HG03025 (cell line): ENCODE data around the gene IRF4.

Source experiments
- ATAC-seq: cut with Tn5 transposase; IDR thresholded peaks from one replicate; pipeline ENCODE4 v1.9.1; 2021; ENCODE audit warnings: mild to moderate bottlenecking, moderate library complexity; ENCODE audit not compliant: unreplicated experiment, low FRiP score

Gene IRF4

DNA sequence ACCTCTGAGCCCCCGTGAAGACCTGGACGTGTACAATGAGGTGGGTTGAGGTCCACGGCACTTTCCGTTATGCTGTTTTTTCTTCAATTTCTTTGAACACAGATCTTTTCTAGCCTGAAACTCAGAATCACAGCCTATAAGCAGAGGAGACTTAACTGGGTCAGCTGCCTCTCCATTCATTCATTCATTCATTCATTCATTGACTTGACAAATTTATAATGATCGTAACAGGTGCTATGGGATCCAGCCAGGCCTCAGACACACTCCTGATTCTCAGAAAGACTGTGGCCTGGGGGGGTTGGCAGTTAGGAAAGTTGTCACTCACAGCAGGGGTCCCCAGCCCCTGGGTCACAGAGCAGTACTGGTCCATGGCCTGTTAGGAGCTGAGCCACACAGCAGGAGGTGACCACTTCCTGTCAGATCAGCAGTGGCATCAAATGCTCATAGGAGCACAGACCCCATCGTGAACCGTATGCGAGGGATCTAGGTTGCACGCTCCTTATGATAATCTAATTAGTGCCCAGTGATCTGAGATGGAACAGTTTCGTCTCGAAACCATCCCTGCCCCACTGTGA is 38.6 kb upstream of the IRF4 start:
- ATAC-seq = no peak

DNA sequence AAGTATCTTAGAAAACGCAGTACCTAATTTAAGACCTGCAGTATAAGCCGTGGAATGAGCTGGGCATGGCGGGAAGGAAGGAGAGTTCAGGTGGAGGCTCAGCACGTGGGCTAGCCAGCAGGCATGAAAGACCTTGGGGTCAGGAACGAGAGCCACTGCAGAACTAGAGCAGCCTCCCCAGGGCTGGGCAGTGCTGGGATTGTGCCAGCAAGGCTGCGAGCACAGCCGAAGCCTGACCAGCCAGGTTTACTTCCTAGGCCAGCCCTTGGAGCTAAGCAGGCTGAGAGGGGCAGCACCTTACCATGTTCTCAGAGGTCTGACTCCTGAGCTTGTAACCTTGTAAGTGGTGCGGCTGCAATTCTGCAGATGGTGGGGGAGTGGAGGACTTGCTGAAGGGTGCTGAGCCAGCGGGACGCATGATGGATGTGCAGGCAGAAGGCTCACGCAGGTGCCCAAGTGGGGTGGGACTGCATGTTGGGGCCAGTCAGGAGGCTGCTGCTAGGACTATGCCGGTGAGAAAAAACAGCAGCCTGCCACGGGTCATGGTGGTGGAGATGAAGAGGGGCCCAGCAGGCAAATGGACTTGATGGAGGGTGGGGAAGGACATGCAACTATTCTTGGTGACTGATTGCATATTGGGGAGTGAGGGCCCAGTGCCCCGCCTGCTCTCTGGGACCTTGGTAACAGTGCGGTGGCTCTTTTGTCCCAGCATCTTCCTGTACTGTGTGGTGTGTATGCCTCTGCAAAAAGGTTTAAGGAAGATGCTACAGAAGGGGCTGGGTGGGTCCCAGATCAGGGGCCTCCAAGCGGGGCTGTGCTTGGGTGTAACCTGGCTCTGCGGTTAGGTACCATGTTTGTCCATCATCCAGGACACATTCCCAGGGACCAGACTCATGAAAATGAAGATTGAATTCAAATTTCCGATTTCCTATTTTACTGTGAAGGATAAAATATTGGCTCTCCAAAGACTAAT is 37.6 kb upstream of the IRF4 start:
- no peak for ATAC-seq

DNA sequence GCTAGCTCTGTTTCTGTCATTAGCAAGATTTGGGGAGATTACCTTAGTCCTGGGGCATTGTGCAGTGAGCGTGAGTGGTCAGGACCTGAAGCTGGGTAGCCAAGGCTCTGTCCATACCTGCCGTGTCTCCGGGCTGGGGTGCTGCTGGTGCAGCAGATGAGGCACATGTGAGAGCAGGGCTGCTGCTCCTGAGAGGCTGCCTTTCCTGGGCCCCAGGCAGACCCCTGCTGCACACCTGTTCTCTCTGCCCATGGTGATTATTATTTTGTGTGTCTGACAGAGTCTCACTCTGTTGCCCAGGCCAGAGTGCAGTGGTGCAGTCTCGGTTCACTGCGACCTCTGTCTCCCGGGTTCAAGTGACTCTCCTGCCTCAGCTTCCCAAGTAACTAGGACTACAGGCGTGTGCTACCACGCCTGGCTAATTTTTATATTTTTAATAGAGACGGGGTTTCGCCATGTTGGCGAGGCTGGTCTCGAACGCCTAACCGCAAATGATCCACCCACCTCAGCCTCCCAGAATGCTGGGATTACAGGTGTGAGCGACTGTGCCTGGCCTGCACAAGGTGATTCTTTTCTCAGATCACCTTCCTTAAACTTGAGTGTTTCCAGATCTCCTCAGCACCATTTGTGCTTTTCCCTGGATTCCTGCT is 36.8 kb upstream of the IRF4 start:
- no peak for ATAC-seq

DNA sequence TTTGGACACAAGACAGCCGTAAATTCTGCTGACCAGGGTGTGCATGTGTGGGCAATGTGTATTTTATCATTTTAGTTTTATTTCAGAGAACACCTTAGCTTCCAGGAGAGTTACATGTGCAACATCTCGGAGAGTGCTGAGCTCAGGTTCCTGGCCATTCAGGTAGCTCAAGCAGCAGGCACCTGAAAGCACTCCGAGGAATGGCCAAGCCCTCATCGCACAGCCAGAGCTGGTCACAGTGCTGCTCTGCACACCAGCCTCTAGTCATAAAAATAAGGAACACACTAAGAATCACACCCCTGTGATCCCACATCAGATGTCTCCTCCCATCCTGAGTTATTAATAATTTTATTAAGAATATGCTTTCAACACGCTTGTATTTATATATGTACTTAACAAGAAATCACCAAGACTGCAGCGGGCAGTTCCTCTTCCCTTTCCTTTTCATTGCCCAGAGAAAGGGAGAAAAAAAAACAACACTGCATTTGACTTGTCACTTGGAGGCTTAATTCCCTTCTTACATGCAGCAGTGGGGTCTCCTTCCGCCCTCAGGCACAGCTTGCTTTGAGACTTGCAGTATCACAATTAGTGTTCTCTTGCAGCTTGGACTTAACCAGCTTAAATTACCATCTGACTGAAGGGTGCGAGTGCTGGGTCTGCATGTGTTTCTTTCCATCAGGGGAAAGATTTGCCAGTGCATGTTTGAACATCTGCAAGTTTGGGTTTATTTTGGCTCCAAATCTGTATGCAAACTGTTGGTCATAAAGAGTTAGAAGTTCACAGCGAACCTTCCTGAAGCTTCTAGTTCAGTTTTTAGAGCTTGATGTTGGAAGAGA is 36.0 kb upstream of the IRF4 start:
- ATAC-seq = no peak

DNA sequence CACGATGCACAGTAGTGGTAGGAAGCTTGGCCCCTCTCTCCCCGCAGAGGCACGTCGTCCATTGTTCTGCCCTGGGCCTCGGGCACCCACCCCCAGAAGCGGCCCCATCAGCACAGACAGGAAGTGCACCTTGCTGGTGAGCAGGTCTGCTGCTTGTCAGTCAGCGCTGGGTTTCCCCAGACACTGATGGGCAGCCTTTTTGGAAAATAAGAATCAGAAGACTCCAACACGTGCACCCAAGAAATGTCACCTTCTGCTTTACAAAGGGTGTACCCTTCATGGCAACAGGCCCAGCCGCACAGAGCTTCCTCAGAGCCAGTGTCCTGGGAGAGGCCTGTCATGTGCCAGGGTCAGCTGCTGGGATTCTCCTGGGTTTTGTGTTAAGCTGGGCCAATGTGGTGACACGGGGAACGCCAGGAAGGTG is 34.7 kb upstream of the IRF4 start:
- ATAC-seq = no peak

DNA sequence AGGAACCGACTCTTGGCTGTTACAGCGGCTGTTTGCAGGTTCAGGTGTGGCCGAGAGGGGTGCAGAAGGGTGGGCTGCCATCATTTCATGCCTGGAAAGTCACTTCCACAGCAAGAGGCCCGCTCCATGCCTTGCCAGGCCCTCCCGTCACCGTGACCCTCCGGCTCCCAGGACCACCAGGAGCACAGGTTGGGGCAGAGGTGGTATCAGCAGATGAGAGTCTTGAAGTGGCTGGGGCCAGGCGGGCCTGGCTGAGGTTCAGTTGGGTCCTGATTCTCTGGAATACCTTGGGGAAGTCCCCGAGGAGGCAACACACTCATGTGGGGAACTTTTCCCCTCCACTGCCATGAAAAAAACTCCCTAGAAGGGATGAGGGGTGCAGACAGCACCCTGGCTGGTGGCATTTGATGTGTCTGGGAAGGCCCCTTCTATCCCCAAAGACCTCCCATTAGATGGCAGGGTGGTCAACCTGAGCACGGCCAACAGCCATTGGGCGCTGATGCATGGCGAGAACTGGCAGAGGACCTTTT is 34.2 kb upstream of the IRF4 start:
- ATAC-seq = no peak

DNA sequence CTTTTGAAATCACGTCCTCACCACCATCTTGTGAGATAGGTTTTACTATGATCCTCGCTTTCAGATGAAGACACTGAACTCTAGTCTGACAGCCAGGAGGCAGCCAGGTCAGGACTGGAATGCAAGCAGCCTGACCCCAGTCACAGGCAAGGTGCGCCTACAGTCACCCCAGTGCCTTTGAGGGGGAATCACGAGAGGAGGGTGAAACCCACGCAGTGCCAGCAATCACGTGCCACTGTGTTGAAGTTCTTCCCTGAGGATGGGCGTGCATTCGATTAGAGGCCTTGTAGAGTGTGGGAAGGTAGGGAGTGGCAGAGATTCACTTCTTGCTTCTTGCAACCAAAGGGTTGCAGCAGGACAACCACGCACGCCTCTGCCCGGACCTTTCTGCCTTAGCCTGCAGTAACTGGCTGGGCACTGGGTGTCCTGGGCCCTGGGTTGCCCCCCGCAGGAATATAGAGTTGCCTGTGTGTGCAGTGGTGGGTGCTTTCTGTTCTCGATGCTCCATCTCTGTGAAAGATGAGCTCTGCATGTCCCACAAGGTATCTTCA is 33.7 kb upstream of the IRF4 start:
- no peak for ATAC-seq

DNA sequence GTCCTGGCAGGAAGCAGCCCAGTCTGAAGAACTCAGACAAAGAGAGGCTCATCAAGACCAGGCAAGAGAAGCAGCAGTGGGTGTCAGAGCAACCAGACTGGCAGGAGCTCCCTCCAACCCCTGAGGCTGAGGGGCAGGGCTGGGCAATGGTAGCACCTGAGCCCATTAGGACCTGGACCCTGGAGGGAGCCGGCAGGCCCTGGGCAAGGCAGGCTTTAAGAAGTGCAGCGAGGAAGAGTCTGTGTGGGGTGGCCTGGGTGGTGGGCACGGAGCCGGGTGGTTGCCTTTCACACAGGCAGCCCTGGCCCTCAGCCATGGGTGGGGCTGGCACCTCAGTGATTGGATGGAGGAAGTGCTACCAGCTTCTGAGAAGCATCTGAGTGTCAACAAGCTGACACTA is 33.1 kb upstream of the IRF4 start:
- ATAC-seq = no peak

DNA sequence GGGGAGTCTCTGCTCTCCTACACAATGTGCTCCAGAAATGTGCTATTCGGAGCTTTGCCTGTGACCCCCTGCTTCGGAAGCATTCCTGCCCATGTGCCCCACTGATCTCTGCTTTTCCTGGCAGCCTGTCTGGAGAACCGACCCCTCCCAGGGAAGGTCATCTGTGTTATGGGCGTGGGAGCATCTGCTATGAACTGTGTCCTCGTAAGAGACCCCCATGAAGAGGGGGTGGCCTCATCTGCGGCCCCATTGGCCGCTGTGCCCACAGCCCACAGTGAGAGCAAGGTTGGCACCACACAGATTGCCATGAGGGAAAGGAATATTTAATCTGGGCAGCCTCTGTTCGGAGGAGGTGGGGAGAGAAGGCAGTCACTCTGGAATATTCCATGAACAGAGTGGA is 32.7 kb upstream of the IRF4 start:
- ATAC-seq = no peak

DNA sequence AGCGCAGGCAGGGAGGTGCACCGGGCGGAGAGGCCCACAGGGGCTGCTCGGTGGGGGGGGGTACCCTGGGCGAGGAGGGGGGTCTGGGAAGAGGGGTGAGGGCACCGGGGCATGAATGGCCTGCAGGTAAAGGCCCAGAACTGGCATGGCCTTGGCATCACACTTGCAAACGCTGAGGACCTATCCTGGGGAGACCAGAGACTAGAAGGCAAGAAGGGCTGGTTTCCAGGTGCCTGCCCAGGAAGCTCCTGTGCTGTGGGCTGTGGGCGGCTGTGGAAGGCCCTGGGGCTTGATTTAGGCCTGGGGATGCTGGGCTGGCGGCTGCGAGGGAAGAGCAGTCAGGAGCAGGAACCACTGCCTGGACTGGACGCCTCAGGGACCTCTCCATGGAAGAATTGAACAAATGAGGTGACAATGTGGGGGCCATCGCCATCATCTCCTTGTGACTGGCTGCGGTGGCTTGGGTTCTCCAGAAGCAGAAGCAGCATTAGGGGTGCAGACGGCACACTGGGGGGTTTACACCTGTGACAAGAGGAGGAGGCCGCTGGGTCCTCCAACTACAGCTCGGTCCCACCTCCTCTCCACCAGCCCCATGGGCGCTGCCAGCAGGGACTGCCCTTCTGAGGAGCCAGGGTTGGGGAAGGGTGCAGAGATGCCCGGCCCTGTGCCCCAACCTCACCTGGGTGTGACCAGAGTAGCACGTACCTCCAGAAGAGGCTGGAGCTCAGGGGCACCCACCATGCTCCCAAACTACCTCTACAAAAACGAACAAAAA is 32.1 kb upstream of the IRF4 start:
- ATAC-seq = no peak

DNA sequence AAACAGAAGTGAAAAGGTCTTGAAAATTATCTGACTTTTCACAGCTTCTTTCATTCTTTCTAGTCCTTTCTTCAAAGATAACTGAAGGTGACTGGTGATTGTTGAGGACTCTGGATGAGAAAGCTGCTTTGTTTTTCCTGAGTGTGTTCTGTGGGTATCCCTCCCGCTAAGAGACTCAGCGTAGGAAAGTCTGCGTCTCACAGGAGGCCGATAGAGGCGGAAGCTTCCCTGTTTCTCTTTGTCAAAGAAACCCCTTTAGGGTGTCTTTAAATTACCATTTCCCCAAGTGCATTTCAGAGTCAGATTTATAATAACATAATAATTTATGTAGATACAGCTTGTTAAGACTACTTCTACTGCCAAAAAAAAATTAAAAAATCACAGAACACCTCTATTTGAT is 31.2 kb upstream of the IRF4 start:
- no peak for ATAC-seq

DNA sequence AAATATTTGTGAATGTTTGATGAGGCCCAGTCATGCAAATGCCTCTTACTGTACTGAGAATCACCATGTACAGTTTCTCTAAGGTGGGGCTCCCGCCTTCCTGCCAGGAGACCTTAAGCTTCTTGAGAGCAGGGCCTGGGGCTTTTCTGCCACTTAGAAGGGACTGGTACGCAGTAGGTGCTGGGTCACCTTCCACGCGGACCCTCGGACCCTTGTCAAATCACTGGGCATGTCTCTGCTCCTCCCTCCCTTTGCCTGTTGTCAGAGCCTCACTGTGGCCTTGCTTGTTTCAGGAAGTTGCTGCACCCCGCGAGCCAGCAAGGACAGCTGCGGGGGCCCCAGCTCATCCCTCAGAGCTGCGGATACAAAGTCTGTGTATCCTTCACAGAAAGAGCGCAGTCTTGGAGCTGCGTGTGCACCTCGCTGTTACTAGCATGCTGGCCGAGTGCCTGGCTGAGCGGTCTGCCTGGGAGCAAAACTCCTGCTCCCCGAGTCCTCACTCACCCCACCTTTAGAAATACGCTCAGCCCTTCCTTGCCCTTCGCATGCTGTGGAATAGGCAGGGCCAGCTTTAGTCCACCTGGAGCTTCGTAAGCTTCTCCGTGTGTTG is 30.7 kb upstream of the IRF4 start:
- ATAC-seq = no peak

DNA sequence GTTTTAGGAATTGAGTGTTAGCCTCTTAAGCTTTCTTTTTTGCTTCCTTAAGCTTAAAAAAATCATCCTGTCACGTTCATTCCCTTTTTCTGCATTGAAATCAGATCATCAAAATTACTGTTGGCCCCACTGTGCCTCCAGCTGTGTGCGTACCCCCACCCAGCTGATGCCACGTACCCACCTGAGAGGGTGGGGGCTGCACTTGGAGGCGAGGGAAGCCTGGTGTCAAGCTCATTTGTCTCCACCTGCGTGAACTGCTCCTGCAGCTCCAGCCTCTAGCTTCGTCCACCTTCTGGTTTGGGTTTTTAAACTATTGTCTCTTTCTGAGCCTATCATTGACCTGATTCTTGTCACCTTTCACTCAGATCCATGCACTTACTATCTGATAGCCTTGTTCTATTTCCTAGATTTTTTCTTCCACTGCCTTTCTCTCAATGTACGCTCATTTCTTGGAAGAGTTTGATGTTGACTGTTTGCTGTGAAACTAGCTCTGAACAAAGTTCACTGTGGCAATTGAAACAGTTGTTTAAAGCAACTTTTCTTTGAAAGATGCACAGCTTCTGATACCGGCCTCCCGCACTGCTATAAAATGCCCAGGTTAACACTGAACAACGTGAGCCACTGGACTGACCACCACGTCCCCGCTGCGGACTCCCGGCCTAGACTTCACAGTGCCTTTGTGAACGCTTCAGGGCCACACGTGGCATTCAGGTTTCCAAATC is 30.0 kb upstream of the IRF4 start:
- ATAC-seq = no peak

DNA sequence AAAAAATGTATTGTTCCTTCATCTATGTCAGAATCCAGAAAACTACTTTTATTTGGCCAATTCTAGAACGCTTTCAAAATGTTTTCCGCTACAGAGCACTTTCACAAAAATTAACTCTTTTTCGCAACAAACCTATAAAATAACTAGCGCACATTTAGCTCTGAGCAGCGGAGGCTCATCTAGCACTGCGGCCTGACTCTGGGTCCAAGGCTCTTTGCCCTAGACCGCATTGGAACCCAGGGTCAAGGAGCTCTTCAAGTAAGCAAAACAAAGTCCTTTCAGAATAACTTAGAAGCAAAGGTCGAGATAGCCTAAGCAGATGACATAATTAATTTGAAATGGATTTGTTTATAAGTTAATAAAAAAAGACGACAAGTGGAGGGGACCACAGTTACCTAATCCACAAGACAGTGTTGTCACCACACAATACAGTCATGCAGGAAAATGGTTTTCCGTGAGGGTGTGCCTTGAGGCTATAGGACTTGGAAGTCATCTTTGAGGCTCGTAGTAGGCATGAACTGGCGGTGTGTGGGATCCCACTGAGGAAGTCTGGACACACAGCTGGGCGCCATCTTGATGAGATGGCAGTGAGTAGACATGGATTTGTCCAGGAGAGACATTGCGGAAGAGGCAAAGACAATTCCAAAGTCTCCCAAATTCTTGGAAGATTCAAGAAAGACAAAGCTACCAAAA is 29.2 kb upstream of the IRF4 start:
- no peak for ATAC-seq

DNA sequence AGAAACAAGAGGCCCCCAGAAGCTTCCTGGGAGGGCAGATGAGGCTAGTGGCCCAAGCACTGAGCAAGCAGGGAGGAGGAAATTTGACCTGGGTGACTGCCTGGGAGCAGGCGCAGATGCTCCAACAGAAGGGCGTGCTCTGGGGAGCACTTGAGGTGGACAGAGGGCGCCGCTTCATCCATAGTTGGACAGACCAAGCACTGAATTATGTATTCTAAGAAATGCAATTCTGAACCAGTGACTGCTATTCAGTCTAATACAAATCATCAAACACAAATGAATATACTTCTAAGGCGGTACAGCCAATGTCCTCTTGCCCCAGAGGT is 28.7 kb upstream of the IRF4 start:
- ATAC-seq = no peak

DNA sequence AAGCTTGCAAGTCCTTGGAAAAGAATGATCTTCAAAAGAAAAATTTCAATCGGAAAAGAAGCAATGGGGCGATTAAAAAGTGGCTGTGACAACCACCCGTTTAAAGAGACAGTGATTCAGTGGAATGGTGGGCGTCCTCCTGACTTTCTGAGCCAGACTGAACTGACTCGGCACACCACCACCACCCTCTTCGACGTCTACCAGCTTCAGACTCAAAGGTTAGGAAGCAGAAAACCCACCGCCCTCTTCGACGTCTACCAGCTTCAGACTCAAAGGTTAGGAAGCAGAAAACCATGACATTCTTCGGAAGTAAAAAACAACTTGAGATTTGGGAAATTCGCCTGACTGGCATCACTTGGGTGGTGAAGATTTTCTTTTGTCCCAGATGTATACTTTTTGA is 28.3 kb upstream of the IRF4 start:
- ATAC-seq = no peak

DNA sequence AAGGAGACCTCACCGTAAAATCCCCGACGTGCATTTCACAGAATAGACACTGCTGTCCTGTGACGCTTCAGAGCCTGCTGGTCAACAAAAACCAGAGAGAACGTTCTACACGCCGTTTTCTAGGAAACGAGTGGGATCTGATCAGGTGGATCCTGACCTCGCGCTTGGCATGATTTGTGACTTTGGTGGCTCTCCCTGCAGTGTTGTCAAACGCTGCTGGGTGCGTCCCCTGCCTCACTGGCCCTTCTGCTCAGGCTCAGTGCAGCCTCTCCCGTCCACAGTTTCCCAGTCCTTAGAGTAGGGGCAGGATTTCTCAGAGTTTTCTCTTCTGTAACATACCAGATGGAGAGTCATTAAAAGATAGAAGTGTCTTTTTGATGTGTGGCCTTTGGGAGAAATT is 27.6 kb upstream of the IRF4 start:
- no peak for ATAC-seq
